Effector CD4-positive, alpha-beta T cell (primary cell): ENCODE data around the gene SULF2.
"Not testable (repeated sequence)": the region's sequence is repeated elsewhere in the genome, so short reads cannot be mapped to it uniquely, and the experiment has no call there.

Experiments used
- DNase-seq: peaks from one replicate; pipeline ENCODE4 v3.0.0-alpha.2; 2020

SULF2 gene

GRCh38 chr20:47804224-47804825, 19.0 kb upstream of the SULF2 start:
- DNase-seq: not testable (repeated sequence)

DNA sequence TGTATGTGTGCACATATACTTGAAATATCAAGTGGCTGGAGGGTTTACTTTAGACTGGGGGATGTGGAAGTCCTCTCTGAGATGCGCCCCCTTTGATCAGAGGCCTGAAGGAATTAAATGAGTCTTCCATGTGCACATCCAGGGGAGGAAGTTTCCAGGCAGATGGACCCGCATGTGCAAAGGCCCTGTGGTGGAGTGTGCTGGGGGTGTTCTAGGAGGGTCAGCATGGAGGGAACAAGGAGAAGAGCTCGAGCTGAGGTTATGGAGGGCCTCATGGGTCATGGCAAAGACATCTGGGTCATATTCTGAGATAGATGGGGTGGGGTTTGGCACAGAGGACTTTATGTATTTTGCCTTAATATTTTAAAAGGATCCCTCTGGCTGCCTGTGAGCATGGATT, 17.7 kb upstream of the SULF2 start:
- DNase-seq: no peak

GRCh38 chr20:47802226-47802920, 17.1 kb upstream of the SULF2 start:
- DNase-seq: no peak

DNA sequence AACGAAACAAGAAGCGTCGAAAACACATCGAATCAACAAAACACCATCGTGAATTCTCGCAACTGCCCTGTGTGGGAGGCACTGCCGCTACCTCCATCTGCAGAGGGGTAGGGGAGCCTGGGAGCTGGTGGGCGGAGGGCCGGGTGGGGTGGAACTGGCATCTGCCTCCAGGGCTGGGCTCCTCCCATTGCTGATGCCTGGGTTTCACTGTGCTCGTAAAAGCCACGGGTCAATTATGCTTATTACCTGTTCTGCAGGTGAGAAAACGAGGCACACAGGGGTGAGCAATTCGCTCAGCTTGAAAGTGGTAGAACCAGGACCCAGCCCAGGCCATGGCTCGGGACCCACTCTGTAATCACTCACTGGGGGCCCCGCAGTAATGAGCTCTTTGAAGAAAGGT, 16.5 kb upstream of the SULF2 start:
- no peak for DNase-seq

DNA sequence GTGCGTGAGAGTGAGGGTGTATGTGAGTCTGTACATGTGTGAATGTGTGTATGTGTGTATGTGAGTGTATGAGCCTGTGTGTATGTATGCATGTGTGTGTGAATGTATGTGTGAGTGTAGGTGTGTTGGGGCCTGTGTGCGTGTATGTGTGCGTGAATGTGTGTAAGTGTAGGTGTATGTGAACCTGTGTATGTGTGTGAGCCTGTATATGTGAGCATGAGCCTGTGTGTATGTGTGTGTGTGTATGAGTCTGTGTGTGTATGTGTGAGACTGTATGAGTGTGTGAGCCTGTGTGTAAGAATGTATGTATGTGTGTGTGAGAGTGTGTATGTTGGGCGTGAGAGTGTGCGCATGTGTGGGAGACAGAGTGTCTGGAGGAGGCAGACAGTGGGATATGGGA, 15.8 kb upstream of the SULF2 start:
- DNase-seq: no peak

DNA sequence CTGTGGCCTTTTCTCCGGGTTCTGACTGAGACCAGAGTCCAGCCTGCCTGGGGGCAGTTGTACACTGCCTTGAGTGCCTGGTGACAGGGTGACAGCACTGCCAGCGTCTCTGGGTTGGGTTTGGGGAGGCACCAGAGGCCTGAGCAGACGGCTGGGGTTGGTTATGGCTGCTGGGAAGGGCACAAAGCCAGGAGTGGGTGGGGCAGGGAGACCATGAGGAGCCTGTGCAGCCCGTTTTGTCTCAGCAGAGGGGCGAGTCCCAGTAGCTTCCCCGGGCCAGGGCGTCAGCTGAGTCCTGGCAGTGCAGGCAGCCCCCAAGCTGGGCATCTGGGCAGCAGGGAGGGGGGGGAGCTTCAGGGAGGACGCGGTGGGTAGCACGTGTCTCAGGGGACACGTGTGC, 15.3 kb upstream of the SULF2 start:
- DNase-seq: no peak

- no peak for DNase-seq
These were observed 13.9 kb upstream of the SULF2 start for GRCh38 chr20:47799116-47799715.

GRCh38 chr20:47796971-47797370, 11.7 kb upstream of the SULF2 start:
- DNase-seq: no peak

- DNase-seq: no peak
These were observed 10.1 kb upstream of the SULF2 start for GRCh38 chr20:47795214-47795907.

GRCh38 chr20:47794264-47794663, 9.0 kb upstream of the SULF2 start:
- not testable (repeated sequence) for DNase-seq

DNA sequence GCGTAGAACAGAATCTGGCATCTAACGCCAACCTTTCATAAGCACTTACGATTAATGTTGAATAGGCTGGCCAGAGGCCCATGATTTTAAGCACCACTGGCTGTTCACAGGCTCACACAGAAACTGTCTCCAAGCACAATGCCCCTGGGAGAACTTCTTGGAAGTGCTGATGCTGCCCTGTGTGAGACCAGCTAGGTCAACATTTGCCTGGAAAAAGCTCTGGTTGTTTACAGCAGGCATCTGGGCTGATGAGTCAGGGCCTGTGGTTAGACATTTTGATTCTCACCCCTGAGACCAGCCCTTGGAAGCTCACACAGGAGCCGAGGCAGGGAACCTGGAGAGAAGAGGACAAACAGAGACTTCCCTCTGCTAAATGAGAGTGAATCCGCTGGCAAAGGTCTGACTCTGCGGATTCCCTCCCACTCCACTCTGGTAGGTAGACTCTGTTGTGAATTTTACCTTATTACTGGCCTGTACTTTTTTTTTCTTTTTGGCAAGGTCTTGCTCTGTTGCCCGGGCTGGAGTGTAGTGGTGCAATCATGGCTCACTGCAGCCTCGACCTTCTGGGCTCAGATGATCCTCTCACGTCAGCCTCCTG, 6.8 kb upstream of the SULF2 start:
- DNase-seq: no peak

GRCh38 chr20:47791084-47791599, 5.9 kb upstream of the SULF2 start:
- no peak for DNase-seq

DNA sequence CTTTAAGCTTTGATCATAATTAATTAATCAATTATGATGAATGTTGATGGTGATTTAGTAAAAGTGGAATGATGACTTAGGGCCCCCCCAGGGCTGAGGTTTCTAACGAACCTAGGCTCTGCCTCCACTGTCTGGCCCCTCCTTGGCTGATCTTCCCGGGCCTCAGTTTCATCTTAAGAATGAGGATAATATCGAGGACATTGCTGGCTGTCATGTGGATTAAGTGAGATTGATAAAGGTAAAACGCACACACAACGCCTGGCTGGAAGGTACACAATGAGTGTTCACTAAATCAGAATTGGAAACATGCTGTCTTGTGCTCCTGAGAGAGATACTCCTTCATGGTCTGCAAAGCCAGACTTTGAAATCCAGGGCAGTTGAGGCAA, 5.3 kb upstream of the SULF2 start:
- no peak for DNase-seq

GRCh38 chr20:47789764-47790579, 4.7 kb upstream of the SULF2 start:
- no peak for DNase-seq

GRCh38 chr20:47789081-47789763, 3.9 kb upstream of the SULF2 start:
- DNase-seq: no peak

- no peak for DNase-seq
These were observed 3.4 kb upstream of the SULF2 start for GRCh38 chr20:47788741-47789080.

DNA sequence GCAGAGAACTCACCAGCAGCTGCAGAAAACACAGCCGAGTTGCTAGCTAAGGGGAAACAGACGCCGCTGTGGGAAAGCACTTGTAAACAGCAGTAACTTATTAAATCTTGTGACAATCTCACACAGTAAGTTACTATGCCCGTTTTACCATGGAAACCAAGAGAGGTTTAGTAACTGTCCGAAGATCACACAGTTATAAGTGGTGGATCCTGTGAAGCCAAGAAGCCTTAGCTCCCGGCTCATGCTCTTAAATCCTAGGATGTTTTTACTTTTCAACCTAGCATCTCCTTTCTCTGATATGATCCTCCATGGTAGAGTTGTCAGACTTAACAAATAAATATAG, 1.5 kb upstream of the SULF2 start:
- DNase-seq: no peak

DNA sequence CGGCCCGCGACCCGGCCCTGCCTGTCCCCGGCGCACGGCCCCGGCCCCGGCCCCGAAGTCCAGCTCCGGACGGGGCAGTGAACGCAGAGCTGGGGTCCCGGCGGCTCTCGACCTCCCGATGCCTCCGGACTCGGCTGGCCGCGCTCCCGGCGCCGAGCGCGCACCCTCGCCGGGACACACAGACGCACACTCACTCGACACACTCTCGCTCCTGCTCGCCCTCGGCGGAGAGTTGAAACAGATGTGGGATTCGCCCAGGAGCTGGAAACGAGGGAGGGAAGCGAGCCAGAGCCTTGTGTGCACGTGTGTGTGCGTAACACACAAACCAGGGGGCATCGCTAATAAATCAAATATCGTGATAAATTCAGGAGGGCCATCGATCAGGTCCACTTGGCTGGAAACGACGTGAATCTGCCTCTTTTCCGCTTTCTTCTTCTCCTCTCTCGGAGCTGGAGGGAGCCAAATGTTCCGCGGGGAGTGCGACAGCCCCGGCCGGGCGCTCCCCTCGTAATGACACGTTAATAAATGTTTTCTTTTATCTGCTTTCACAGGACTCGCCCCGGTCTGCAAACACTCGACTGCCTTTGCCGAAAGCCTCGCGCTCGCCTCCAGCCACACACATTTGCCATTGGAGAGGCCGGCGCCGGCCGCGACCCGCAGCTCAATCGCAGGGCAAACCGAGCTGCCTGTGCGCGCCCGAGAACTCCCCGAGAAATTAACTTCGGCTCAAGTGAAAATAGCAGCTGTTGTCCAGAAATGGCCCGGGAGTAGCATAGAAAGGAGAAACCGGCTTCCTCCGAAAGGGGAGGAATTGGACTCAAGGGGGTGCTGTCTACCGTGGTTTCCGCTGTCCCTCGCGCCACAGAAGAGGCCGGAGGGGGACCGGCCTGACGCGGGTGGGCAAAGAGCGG, 828 bp upstream of the SULF2 start:
- no peak for DNase-seq

DNA sequence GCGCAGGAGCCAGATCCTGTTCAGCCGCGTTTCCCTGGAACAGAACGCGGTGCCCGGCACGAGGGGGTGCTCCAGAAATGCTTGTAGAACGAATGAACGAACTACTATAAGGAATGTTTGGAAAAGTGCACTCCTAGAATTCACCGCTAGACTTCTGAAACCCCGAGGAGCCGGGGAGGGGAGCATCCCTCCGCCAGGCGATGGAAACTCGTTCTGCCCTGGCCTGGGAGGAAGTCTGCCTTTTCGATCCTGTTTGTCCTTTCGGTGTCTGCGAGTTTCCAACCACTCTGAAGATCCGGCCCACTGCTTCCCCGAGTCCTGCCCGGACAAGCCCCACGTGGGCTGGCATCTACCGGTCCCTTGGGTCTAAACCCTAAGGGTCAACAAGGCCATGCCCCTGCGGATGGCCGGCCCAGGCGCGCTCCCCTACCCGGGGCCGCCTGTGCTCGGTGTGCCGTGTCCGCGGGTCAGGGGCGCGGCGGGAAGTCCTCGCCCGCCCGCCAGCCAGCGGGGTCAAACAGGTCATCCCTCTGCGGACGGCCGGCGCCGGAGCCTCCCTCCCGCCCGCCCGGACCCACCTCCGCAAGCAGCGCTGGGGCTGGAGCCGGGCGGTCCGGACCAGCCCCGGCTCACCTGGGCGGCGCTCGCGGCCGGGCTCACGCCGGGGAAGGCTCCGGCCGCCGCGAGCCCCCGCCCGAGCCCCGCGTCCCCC, 526 bp downstream of the SULF2 start:
- DNase-seq: no peak
